Heart right ventricle (tissue), 16 donors: ENCODE results near the gene ATP6V0A1. TPM values are rescaled to one million over a fixed set of nuclear protein-coding genes. Genes with fewer than 3 reads are reported as not detected.

Experiments
- ATAC-seq, 8 donors: fragments of 200-7000 bp; cut with Tn5 transposase; one replicate each; pipeline ENCODE4 v1.9.1; 2020; ENCODE audit warnings: mild to moderate bottlenecking in 8 of 8, moderate library complexity in 8 of 8, moderate number of reproducible peaks in 1 of 8
- DNase-seq, 2 donors: peaks; one replicate each; pipeline ENCODE4 v3.0.0-alpha.2; 2020
- H3K27ac ChIP-seq, 10 donors: fragments of 200-600 bp; sonication (generic) in 2 of 10; one replicate each; pipeline versions ENCODE4 v1.5.0 to v1.8.0; 2020 to 2022; ENCODE audit warnings: mild to moderate bottlenecking in 3 of 10
- H3K27me3 ChIP-seq, 7 donors: fragments of 200-600 bp; one replicate each; pipeline ENCODE4 v1.8.0; 2021 to 2022; ENCODE audit warnings: mild to moderate bottlenecking in 2 of 7
- H3K36me3 ChIP-seq, 9 donors: fragments of 200-600 bp; sonication (generic) in 1 of 9; one replicate each; pipeline versions ENCODE4 v1.5.0 to v1.8.0; 2020 to 2022; ENCODE audit warnings: mild to moderate bottlenecking in 2 of 9
- H3K4me1 ChIP-seq, 9 donors: fragments of 200-600 bp; sonication (generic) in 1 of 9; one replicate each; pipeline versions ENCODE4 v1.5.0 to v1.8.0; 2020 to 2022; ENCODE audit warnings: mild to moderate bottlenecking in 4 of 9
- H3K4me3 ChIP-seq, 10 donors: fragments of 200-600 bp; sonication (generic) in 2 of 10; one replicate each; pipeline versions ENCODE4 v1.5.0 to v1.8.0; 2020 to 2022; ENCODE audit warnings: mild to moderate bottlenecking in 7 of 10, moderate library complexity in 2 of 10
- H3K9me3 ChIP-seq, 11 donors: fragments of 200-600 bp in 10 of 11; sonication (generic) in 2 of 11; one replicate each; pipeline versions ENCODE4 v1.5.0 to v1.8.0; 2013 to 2022; ENCODE audit warnings: mild to moderate bottlenecking in 2 of 11, control low read depth in 1 of 11, moderate library complexity in 1 of 11
- WGBS, 2 donors: extraction: QIAGEN DNeasy Blood & Tissue Kit; methylation state at CpG; one replicate each; pipeline ENCODE4 v1.1.7; 2013; ENCODE audit warnings: inconsistent platforms in 1 of 2; 5-methylcytosine and 5-hydroxymethylcytosine counted together
- intact Hi-C, 10 donors: fragments of 100-400 bp; cut with DNase I; formaldehyde crosslinking; loops; one replicate each; pipeline versions ENCODE4 v1.11.1 to v1.14.2; 2022
- polyA plus RNA-seq, 2 donors: library from polyadenylated mRNA; stranded (reverse); fragments of 200-250 nt; gene quantifications; one replicate each; pipeline ENCODE4 v1.2.3, GENCODE V29; 2013
- total RNA-seq, 10 donors: library from RNA; stranded (reverse); fragmentation: NEBNext Ultra II Directional in 3 of 10; extraction: Animal tissue kit (Norgen Biotek cat#: 25700) in 3 of 10; gene quantifications; one replicate each; pipeline versions ENCODE4 v1.2.1 to v1.2.4, GENCODE V29; 2021 to 2023
- TF ChIP-seq, protein P1 (sequence below), 9 donors: fragments of 200-600 bp; sonication (generic) in 2 of 9; IDR thresholded peaks; one replicate each; pipeline versions ENCODE4 v1.5.0 to v1.8.0; 2021 to 2022; ENCODE audit warnings: antibody characterized with exemption in 9 of 9, mild to moderate bottlenecking in 5 of 9, moderate library complexity in 1 of 9
- donor health status: Arrhythmogenic right ventricular cardiomyopathy.
- donor health status: ischemic (EF 13 %, LVEDD 7.1; RV severe dilation, severe dysfunction).
- donor health status: healthy with polysubstance abuse.
- donor health status: DM: no; HTN: yes; CAD: no.
- donor health status: DM: no; HTN: no; CAD: no.
- donor health status: ischemic (EF 25% LVEDD 6.9; RV normal size, moderate dysfunction).
- donor health status: ischemic (EF 25% LVEDD 5.7; RV mildly dilated, moderate dysfunction).
- donor health status: healthy.
- donor health status: DM: yes; HTN: yes; CAD: no.
- donor health status: Ischemic cardiomyopathy.
- donor health status: ischemic (EF 35%, LVEDD 5.7; RV mildly dilated, moderate dysfunction).
- donor health status: nonischemic (EF 11% LVEDD 7.7; RV severe dilation, severe dysfunction).
- donor health status: DM: yes; HTN: yes; CAD: no.
- donor health status: PGD.
- donor health status: ischemic (EF 29% LVEDD 5.4; RV normal size, mild dysfunction).
- donor health status: nonischemic (EF 23%, LVEDD 6.1; RV moderate dilation, normal function).

ATP6V0A1 gene
- total and polyA plus RNA-seq, 12 donors = 28.1 to 48.5 (median 34.4) TPM

DNA sequence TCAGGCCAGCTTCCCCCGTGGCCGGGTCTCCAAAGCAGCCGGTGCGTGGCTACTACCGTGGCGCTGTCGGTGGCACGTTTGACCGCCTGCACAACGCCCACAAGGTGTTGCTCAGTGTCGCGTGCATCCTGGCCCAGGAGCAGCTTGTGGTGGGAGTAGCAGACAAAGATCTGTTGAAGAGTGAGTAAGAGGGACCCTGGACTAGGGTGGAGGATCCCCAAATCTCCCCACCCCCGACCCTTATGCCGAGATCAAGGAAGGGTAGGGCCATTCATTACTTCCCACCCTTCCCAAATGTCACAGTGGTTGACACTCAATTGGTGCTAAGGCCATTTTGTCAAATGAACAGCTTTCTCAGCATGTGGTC lies 104.4 kb downstream of the ATP6V0A1 start:
- DNase-seq = no peak

DNA sequence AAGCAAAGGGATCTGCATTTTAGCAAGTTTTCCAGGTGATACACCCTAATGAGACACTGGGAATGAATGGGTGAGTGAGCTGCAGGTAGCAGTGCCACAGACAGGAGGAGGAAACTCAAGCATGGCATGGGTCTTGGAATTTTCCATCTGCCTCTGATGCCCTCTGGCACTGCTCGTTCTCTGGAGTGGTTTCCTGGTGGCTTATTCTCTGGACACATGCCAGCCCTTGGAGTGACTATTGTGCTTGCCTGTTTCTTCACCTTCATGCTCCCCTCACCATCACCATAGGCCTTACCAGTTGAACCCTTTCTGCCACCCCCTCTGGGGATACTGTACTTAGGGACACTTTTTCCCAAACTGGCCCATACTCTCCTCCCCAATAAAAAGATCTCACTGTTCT lies 104.9 kb downstream of the ATP6V0A1 start:
- H3K27me3 ChIP-seq = no peaks in the 10 kb centered on the region
- H3K9me3 ChIP-seq = no peaks in the 10 kb centered on the region
- WGBS, 2 donors = 18 to 37% methylated on average over 1 of the region's 1 CpG
- H3K27ac ChIP-seq = peak overlapping the region in 1 of 10 donors; percentile 96
- DNase-seq = no peak
- H3K36me3 ChIP-seq = peaks cover 0 to 31% (median 20%) of the 10 kb centered on the region in 9 donors
- peaks cover 11 to 58% (median 45%) of the 10 kb centered on the region in 9 donors for H3K4me1 ChIP-seq
- ATAC-seq = no peak
- intact Hi-C loops = no loop called here
- TF ChIP-seq, protein P1, sequence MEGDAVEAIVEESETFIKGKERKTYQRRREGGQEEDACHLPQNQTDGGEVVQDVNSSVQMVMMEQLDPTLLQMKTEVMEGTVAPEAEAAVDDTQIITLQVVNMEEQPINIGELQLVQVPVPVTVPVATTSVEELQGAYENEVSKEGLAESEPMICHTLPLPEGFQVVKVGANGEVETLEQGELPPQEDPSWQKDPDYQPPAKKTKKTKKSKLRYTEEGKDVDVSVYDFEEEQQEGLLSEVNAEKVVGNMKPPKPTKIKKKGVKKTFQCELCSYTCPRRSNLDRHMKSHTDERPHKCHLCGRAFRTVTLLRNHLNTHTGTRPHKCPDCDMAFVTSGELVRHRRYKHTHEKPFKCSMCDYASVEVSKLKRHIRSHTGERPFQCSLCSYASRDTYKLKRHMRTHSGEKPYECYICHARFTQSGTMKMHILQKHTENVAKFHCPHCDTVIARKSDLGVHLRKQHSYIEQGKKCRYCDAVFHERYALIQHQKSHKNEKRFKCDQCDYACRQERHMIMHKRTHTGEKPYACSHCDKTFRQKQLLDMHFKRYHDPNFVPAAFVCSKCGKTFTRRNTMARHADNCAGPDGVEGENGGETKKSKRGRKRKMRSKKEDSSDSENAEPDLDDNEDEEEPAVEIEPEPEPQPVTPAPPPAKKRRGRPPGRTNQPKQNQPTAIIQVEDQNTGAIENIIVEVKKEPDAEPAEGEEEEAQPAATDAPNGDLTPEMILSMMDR (IDR thresholded peaks at IDR 0.05) = no peak
- peak overlapping the region in 7 of 10 donors; percentile 66 to 97 (median 94) for H3K4me3 ChIP-seq

More for the DNA sequence above, 104.4 kb downstream of the ATP6V0A1 start:
- ATAC-seq = no peak
- Histone ChIP-seq H3K4me1 (peaks cover 11 to 54% (median 41%) of the 10 kb centered on the region in 9 donors), H3K27me3 (no peaks in the 10 kb centered on the region), H3K27ac (peak overlapping the region in 4 of 10 donors; percentile 83 to 96 (median 88)), H3K9me3 (no peaks in the 10 kb centered on the region), H3K36me3 (peaks cover 0 to 27% (median 17%) of the 10 kb centered on the region in 9 donors), H3K4me3 (peak overlapping the region; percentile 66 to 99 (median 94))
- 75 to 79% methylated on average over 14 of the region's 14 CpGs for WGBS, 2 donors
- TF ChIP-seq, protein P1 (IDR thresholded peaks at IDR 0.05) = no peak
- intact Hi-C loops = no loop called here

DNA sequence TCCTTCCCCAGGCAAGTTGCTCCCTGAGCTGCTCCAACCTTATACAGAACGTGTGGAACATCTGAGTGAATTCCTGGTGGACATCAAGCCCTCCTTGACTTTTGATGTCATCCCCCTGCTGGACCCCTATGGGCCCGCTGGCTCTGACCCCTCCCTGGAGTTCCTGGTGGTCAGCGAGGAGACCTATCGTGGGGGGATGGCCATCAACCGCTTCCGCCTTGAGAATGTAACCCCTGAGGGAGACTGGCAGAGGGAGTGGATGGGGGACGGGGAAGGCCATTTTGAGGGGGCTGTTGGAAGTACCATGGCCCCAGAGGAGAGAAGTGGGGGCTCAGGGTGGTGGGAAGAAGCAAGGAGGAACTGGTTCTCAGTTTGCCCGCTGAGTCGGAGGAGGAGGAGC lies 105.3 kb downstream of the ATP6V0A1 start:
- Histone ChIP-seq H3K27ac (peak overlapping the region in 1 of 10 donors; percentile 96), H3K36me3 (peaks cover 0 to 36% (median 24%) of the 10 kb centered on the region in 9 donors), H3K9me3 (no peaks in the 10 kb centered on the region), H3K27me3 (no peaks in the 10 kb centered on the region), H3K4me1 (peaks cover 11 to 62% (median 45%) of the 10 kb centered on the region in 9 donors), H3K4me3 (peak overlapping the region in 2 of 10 donors; percentile 95 to 97)
- TF ChIP-seq, protein P1 (IDR thresholded peaks at IDR 0.05) = no peak
- DNase-seq = no peak
- WGBS, 2 donors = 82 to 88% methylated on average over 9 of the region's 9 CpGs
- intact Hi-C loops = no loop called here
- ATAC-seq = no peak

DNA sequence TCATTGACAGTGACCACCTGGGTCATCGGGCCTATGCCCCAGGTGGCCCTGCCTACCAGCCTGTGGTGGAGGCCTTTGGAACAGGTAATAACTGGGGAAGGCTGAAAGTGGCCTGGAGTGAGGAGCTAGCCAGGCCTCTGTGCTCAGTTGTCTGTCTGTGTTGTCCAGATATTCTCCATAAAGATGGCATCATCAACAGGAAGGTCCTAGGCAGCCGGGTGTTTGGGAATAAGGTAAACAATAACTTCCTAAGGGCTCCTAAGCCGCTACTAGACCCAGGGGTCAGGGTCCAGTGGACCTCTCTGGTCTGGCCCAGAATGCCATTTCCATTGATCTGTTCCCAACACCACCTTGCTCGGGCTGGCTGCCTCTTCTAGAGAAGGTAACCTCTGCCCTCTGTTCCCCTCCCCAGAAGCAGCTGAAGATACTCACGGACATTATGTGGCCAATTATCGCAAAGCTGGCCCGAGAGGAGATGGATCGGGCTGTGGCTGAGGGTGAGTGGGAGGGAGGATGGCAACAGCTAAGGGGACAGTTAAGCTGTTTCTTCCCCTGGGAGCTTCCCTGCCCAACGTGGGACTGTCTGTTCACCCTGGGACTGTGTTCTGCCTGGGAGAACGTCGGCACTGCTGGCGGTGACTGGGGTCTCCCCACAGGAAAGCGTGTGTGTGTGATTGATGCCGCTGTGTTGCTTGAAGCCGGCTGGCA lies 106.3 kb downstream of the ATP6V0A1 start:
- H3K9me3 ChIP-seq = no peaks in the 10 kb centered on the region
- H3K4me1 ChIP-seq = peaks cover 11 to 66% (median 45%) of the 10 kb centered on the region in 9 donors
- TF ChIP-seq, protein P1 (IDR thresholded peaks at IDR 0.05) = no peak
- 91 to 95% methylated on average over 15 of the region's 15 CpGs for WGBS, 2 donors
- H3K4me3 ChIP-seq = no peak overlapping the region
- peaks cover 0 to 46% (median 34%) of the 10 kb centered on the region in 9 donors for H3K36me3 ChIP-seq
- H3K27me3 ChIP-seq = no peaks in the 10 kb centered on the region
- intact Hi-C loops = no loop called here
- H3K27ac ChIP-seq = no peak overlapping the region
- ATAC-seq = no peak
- no peak for DNase-seq
